Activated CD8-positive, alpha-beta T cell treated with anti-CD3 and anti-CD28 coated beads for 36 hours (primary cell): ENCODE results near the gene NRROS. TPM values are rescaled to one million over a fixed set of nuclear protein-coding genes. Genes with fewer than 3 reads are reported as not detected.

Experiments
- ATAC-seq: fragments of 200-7000 bp; cut with Tn5 transposase; one replicate; pipeline ENCODE4 v1.10.0; 2021; ENCODE audit warnings: mild to moderate bottlenecking, moderate library complexity
- CTCF ChIA-PET: fragments of 350-600 bp; sonication (Branson Sonifier 250); formaldehyde crosslinking; loops from one replicate; lab custom pipeline; 2021; ENCODE audit warnings: antibody characterized with exemption; lab: Charles Lee
- POLR2A ChIA-PET: fragments of 350-600 bp; sonication (Branson Sonifier 250); formaldehyde crosslinking; loops from one replicate; lab custom pipeline; 2021; ENCODE audit warnings: antibody characterized with exemption; lab: Charles Lee
- DNase-seq: peaks from one replicate; pipeline ENCODE4 v3.0.0-alpha.2; 2020
- H3K27ac Mint-ChIP-seq: one replicate; pipeline ENCODE4 v1.8.0; 2021; ENCODE audit warnings: mild to moderate bottlenecking, mixed read lengths
- H3K27me3 Mint-ChIP-seq: one replicate; pipeline ENCODE4 v1.8.0; 2021; ENCODE audit warnings: mixed read lengths
- H3K36me3 Mint-ChIP-seq: one replicate; pipeline ENCODE4 v1.8.0; 2021; ENCODE audit warnings: low read depth, mixed read lengths
- H3K4me1 Mint-ChIP-seq: one replicate; pipeline ENCODE4 v1.8.0; 2021; ENCODE audit warnings: low read depth, mixed read lengths
- H3K4me3 Mint-ChIP-seq: one replicate; pipeline ENCODE4 v1.8.0; 2021; ENCODE audit warnings: mild to moderate bottlenecking, moderate library complexity, mixed read lengths
- H3K9me3 Mint-ChIP-seq: one replicate; pipeline ENCODE4 v1.8.0; 2021; ENCODE audit warnings: mixed read lengths
- intact Hi-C: fragments of 100-400 bp; cut with micrococcal nuclease; formaldehyde crosslinking; loops from one replicate; pipeline ENCODE4 v1.10.0; 2022
- total RNA-seq, 2 experiments: library from RNA; stranded (reverse); gene quantifications; one replicate each; pipeline ENCODE4 v1.2.3, GENCODE V29; 2021
- TF ChIP-seq, protein P1 (sequence below): fragments of 200-600 bp; IDR thresholded peaks from one replicate; pipeline ENCODE4 v1.8.0; 2022; ENCODE audit warnings: antibody characterized with exemption, mild to moderate bottlenecking

Gene NRROS
- total RNA-seq, 2 experiments from 2014 or later = 24.2 to 26.5 TPM

DNA sequence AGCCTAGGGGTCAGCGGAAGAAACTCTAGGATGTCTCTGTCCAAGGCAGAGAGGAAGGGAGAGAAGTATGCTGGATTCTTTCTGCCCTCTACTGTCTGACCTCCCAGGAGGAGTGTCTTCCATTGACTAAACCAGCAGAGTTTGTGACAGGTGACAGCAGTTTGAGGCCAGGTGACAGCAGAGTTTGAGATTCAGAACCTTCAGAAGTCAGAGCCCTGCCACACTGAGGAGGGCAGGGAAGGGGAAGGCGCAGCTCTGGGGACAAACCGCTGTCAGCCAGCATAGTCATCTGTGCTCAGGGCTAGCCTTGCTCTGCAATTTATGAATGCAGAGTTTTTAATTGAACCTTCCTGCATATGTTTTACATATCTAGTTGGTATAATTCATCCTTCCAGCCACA is 12.3 kb downstream of the NRROS start:
- TF ChIP-seq, protein P1, sequence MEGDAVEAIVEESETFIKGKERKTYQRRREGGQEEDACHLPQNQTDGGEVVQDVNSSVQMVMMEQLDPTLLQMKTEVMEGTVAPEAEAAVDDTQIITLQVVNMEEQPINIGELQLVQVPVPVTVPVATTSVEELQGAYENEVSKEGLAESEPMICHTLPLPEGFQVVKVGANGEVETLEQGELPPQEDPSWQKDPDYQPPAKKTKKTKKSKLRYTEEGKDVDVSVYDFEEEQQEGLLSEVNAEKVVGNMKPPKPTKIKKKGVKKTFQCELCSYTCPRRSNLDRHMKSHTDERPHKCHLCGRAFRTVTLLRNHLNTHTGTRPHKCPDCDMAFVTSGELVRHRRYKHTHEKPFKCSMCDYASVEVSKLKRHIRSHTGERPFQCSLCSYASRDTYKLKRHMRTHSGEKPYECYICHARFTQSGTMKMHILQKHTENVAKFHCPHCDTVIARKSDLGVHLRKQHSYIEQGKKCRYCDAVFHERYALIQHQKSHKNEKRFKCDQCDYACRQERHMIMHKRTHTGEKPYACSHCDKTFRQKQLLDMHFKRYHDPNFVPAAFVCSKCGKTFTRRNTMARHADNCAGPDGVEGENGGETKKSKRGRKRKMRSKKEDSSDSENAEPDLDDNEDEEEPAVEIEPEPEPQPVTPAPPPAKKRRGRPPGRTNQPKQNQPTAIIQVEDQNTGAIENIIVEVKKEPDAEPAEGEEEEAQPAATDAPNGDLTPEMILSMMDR = no peak
- no peaks in the 10 kb centered on the region for H3K27me3 Mint-ChIP-seq
- DNase-seq (no peak), ATAC-seq (no peak)
- H3K27ac Mint-ChIP-seq = no peak overlapping the region
- no peaks in the 10 kb centered on the region for H3K9me3 Mint-ChIP-seq
- intact Hi-C loops = no loop called here
- no peak overlapping the region for H3K4me3 Mint-ChIP-seq
- peaks cover 29% of the 10 kb centered on the region for H3K4me1 Mint-ChIP-seq
- H3K36me3 Mint-ChIP-seq = peaks cover 15% of the 10 kb centered on the region
- ChIA-PET POLR2A (no interaction called here), CTCF (no interaction called here)

DNA sequence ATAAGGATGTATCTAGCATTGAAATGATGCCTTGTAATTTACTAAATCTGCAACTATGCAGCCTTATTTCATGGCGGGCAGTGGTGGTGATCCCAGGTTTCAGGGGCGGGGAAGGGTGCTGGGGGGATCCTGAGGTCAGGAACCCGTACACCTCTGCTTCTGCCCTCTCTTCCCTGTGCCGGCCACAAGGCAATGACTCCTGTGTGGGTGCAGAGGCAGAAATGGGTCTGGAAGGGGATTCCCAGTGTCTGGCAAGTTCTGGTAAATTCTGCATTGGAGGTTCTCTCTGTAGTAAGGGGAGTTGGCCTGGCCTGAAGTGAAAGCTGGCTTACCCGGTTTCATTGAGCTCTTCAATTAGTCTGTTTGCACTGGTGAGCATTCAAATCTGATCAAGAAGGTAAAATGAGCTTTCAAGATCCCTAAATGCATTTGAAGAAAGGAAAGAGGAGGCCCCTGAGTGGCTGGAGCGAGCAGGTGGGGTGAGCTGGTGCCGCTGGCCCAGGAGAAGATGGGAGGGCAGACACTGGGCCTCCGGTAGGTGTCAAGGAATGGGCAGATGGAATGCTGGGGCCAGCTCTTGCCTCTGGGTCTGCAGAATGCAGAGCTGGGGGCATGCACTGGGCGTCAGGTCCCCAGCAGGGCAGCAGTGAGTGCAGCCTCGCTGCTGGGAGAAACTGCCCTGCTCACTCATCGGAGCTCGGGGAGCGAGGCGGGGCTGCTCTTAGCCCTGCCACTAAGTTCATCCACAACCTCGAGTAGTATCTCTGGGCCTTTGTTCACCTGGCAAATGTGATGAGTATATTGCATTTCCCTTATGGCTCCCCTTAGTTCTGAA is 13.7 kb downstream of the NRROS start:
- H3K36me3 Mint-ChIP-seq = peaks cover 15% of the 10 kb centered on the region
- ChIA-PET CTCF (no interaction called here), POLR2A (interaction anchor here (1.0 to 1.7 kb wide), 2 partner anchors 14 to 44 kb away, joined by 3 to 4 read pairs; partner anchors contain the start of gene NRROS)
- no peaks in the 10 kb centered on the region for H3K27me3 Mint-ChIP-seq
- no peak overlapping the region for H3K27ac Mint-ChIP-seq
- TF ChIP-seq, protein P1 = no peak
- H3K4me1 Mint-ChIP-seq = peaks cover 27% of the 10 kb centered on the region
- DNase-seq (no peak), ATAC-seq (no peak)
- no peak overlapping the region for H3K4me3 Mint-ChIP-seq
- intact Hi-C loops = no loop called here
- H3K9me3 Mint-ChIP-seq = no peaks in the 10 kb centered on the region

DNA sequence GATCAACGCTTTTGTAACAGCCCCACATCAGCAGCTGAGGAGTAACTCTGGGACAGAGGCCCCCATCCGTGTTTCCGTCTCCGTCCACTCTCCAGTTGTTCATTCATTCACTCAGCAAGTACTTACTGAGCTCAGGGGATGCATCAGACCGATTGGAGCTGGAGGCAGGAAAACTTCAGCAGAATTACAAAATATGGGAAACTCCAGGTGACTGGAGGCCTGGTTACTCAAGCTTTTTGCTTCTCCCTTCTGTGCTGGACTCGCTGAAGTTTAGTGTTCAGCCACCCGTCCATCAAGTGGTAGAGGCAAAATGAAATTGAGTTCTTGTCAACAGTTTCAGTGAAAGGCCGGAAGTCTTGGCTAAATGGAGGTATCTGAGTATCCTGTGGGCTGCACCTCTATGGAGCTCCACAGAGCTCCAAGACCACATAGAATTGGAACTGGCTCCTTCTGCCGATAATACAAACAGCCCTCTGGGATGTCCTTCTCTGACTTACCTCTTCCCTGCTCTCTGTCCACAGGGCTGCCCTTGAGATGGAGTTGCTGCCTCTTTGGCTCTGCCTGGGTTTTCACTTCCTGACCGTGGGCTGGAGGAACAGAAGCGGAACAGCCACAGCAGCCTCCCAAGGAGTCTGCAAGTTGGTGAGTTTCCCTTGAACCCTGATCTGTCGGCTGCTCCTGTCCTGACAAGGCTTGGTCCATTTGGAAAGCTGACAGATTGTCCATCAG is 14.7 kb downstream of the NRROS start:
- Mint-ChIP-seq H3K36me3 (peaks cover 15% of the 10 kb centered on the region), H3K27ac (no peak overlapping the region), H3K4me3 (no peak overlapping the region), H3K9me3 (no peaks in the 10 kb centered on the region), H3K27me3 (no peaks in the 10 kb centered on the region), H3K4me1 (peaks cover 22% of the 10 kb centered on the region)
- intact Hi-C loops = no loop called here
- TF ChIP-seq, protein P1 = no peak
- ATAC-seq (no peak), DNase-seq (no peak)
- ChIA-PET POLR2A (interaction anchor here (0.8 to 1.7 kb wide), 2 partner anchors 10 to 15 kb away, joined by 3 to 4 read pairs; partner anchors contain the start of gene NRROS), CTCF (interaction anchor here (1.3 kb wide), 1 partner anchor 45 kb away, joined by 3 read pairs; no protein-coding TSS in a partner anchor)

DNA sequence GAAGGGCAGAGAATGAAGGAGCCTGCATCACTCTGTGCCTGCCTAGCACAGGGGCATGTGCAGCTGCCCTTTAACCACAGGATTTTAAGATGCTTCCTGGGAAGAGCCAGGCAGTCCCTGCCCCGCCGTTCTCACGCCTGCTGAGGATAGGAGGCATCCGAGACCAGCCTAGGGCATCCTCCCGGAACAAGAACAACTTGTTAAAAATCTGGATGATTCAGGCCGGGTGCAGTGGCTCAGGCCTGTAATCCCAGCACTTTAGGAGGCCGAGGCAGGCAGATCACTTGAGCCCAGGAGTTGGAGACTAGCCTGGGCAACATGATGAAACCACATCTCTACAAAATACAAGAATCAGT is 15.2 kb downstream of the NRROS start:
- Mint-ChIP-seq H3K36me3 (peaks cover 18% of the 10 kb centered on the region), H3K9me3 (no peaks in the 10 kb centered on the region), H3K27me3 (no peaks in the 10 kb centered on the region), H3K4me1 (peaks cover 22% of the 10 kb centered on the region), H3K4me3 (no peak overlapping the region), H3K27ac (no peak overlapping the region)
- no peak for ATAC-seq
- CTCF ChIA-PET = interaction anchor here (1.3 kb wide), 1 partner anchor 45 kb away, joined by 3 read pairs; no protein-coding TSS in a partner anchor
- no peak for DNase-seq
- intact Hi-C loops = no loop called here
- POLR2A ChIA-PET = interaction anchor here (0.8 to 1.7 kb wide), 2 partner anchors 9 to 16 kb away, joined by 3 to 4 read pairs; partner anchors contain the start of gene NRROS
- TF ChIP-seq, protein P1 = no peak
